ENCODE measurements around the gene TASOR2. TPM values are rescaled to one million over a fixed set of nuclear protein-coding genes. Genes with fewer than 3 reads are reported as not detected.

Gene TASOR2
- total and polyA plus RNA-seq, 2 of the 4 experiments (the other 2 are of a cell fraction): 19.4 to 53.6 TPM

DNA sequence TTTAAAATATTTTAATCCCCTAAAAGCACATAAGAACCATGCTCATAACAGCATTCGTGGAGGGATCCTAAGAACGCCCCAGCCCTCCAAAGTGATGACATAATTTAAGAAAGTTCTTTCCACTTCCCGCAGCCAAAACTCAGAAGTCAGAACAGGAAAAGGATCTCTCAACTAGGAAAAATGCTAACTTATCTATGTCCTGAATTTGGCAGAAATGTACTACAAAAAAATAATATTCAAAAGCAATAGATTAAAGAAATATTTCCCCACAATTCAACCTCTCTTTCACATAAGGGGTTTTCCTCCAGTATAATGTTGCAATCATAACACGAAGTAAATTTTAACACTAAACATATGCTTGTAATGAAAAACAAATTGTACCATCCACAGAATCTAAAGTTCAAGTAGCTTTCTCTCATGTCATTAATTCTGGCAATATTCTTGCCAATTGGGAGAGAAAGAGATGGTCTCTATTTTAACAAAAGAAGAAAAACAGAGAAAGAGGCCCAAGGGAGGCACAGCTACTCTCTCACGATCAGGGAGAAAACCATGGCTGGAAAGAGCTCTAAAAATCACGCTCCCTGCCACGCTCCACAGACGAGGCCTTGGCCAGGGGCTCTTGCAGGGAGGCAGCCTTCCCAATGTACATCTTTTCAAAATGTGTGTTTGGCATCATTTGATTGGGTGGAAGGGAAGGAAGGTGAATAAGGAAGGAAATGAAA, 41.1 kb upstream of the TASOR2 start:
- no peak overlapping the region for H3K9ac ChIP-seq (ENCODE audit: low read depth, low read length)
- dilution Hi-C loops (cut with HindIII; ENCODE audit: low sequenced_read_pairs, unreplicated experiment) (no loop called here), in situ Hi-C loops (cut with MboI; ENCODE audit: low sequenced_read_pairs) (no loop called here), intact Hi-C loops (cut with micrococcal nuclease) (no loop called here)
- no peak overlapping the region for H2BK5ac ChIP-seq (ENCODE audit: low read depth, low read length, poor library complexity, severe bottlenecking)
- TF ChIP-seq CHD1 (IDR thresholded peaks at IDR 0.05; ENCODE audit: low read depth, low read length): no peak
- TF ChIP-seq CEBPB (IDR thresholded peaks at IDR 0.05; ENCODE audit: low read depth, low read length): 0 out of 2 replicates have a peak, but pooled peaks have one; percentile 15
- no peak for DNase-seq
- no peak overlapping the region for H3K4me3 ChIP-seq (ENCODE audit: insufficient read depth, low read depth, low read length)
- no peaks in the 10 kb centered on the region for H3K79me1 ChIP-seq (ENCODE audit: low read depth in 1 of 2, low read length in 2 of 2)
- H2BK20ac ChIP-seq (ENCODE audit: low read depth, low read length): no peak overlapping the region
- no peak overlapping the region for H2AK5ac ChIP-seq (ENCODE audit: low read depth, low read length)
- 90% methylated on average over 2 of the region's 8 CpGs; no CpG with 5 or more reads in 1 of the 2 experiments for WGBS, 2 experiments (ENCODE audit: extremely low coverage in 2 of 2, insufficient read length in 1 of 2)
- H3K27me3 ChIP-seq (ENCODE audit: control insufficient read depth, insufficient read depth, low read length): no peaks in the 10 kb centered on the region
- no peak overlapping the region for H4K5ac ChIP-seq (ENCODE audit: low read depth, low read length)
- H3K14ac ChIP-seq (replicated peaks; ENCODE audit: low read depth, low read length): no peak overlapping the region
- no peak overlapping the region for H3K27ac ChIP-seq (ENCODE audit: insufficient read depth, low read length)
- POLR2A ChIA-PET (ENCODE audit: unreplicated experiment): interaction anchor here (0.6 kb wide), 1 partner anchor 21 kb away, joined by 6 read pairs; no protein-coding TSS in a partner anchor
- no peak overlapping the region for H2AK9ac ChIP-seq (replicated peaks; ENCODE audit: low read depth, low read length, poor library complexity)
- H4K91ac ChIP-seq (ENCODE audit: insufficient read depth, low read depth, low read length): no peak overlapping the region
- no peaks in the 10 kb centered on the region for H4K20me1 ChIP-seq (ENCODE audit: insufficient read depth, low read length)
- H3K56ac ChIP-seq (ENCODE audit: extremely low read depth, insufficient read depth, low read length): no peak overlapping the region
- H3K4me2 ChIP-seq (ENCODE audit: low read depth, low read length): no peak overlapping the region
- H2AFZ ChIP-seq (replicated peaks; ENCODE audit: low read length, poor library complexity): no peak overlapping the region
- peaks cover 30% of the 10 kb centered on the region for H3K36me3 ChIP-seq (ENCODE audit: control insufficient read depth, insufficient read depth, low read length)
- ATAC-seq (ENCODE audit: low read depth): no peak
- H4K8ac ChIP-seq (ENCODE audit: low read depth in 2 of 2, low read length in 2 of 2): no peak overlapping the region
- H3K9me1 ChIP-seq (ENCODE audit: insufficient read depth, low read length): no peaks in the 10 kb centered on the region
- H2BK120ac ChIP-seq (ENCODE audit: low read depth, low read length): no peak overlapping the region
- H3K4ac ChIP-seq (ENCODE audit: low read depth, low read length): no peak overlapping the region
- no peaks in the 10 kb centered on the region for H3K4me1 ChIP-seq (ENCODE audit: control insufficient read depth, insufficient read depth, low read length)
- no peaks in the 10 kb centered on the region for H3K9me3 ChIP-seq (ENCODE audit: control insufficient read depth, insufficient read depth, low read length)
- no peak overlapping the region for H2BK15ac ChIP-seq (ENCODE audit: low read depth, low read length)
- H3K23ac ChIP-seq (ENCODE audit: low read depth, low read length): no peak overlapping the region
- H3K18ac ChIP-seq (ENCODE audit: low read depth, low read length): no peak overlapping the region
- no TSS peak for BruUV-seq (replicated peaks)
- CTCF ChIA-PET: interaction anchor here (2.5 kb wide), 1 partner anchor 14 kb away, joined by 7 read pairs; no protein-coding TSS in a partner anchor
